Nephron progenitor cell (in vitro differentiated cells): ENCODE data around the gene LRPAP1.

ENCODE experiments used
- DNase-seq: peaks from one replicate; pipeline ENCODE4 v3.0.0; 2021
- H3K27ac Mint-ChIP-seq: 2 replicates; pipeline ENCODE4 v1.8.0; 2021; ENCODE audit warnings: mild to moderate bottlenecking, moderate library complexity, mixed read lengths
- H3K27me3 Mint-ChIP-seq: 2 replicates; pipeline ENCODE4 v1.8.0; 2021; ENCODE audit warnings: mild to moderate bottlenecking, low read depth, mixed read lengths; ENCODE audit not compliant: poor library complexity
- H3K36me3 Mint-ChIP-seq: 2 replicates; pipeline ENCODE4 v1.8.0; 2021; ENCODE audit warnings: low read depth, mixed read lengths
- H3K4me1 Mint-ChIP-seq: 2 replicates; pipeline ENCODE4 v1.8.0; 2021; ENCODE audit warnings: mixed read lengths
- H3K4me3 Mint-ChIP-seq: 2 replicates; pipeline ENCODE4 v1.8.0; 2021; ENCODE audit warnings: mild to moderate bottlenecking, moderate library complexity, mixed read lengths
- H3K9me3 Mint-ChIP-seq: 2 replicates; pipeline ENCODE4 v1.8.0; 2021; ENCODE audit warnings: mild to moderate bottlenecking, moderate library complexity, mixed read lengths
- CTCF ChIP-seq: fragments of 200-600 bp; sonication (generic); IDR thresholded peaks from 2 replicates; pipeline ENCODE4 v1.5.0; 2021; ENCODE audit warnings: antibody characterized with exemption

Gene LRPAP1

GRCh38 chr4:3476936-3477749 is 55.1 kb downstream of the LRPAP1 start:
- TF ChIP-seq CTCF, result no peak
- Mint-ChIP-seq H3K4me1 (peaks cover 9% of the 10 kb centered on the region), H3K4me3 (no peak overlapping the region)

DNA sequence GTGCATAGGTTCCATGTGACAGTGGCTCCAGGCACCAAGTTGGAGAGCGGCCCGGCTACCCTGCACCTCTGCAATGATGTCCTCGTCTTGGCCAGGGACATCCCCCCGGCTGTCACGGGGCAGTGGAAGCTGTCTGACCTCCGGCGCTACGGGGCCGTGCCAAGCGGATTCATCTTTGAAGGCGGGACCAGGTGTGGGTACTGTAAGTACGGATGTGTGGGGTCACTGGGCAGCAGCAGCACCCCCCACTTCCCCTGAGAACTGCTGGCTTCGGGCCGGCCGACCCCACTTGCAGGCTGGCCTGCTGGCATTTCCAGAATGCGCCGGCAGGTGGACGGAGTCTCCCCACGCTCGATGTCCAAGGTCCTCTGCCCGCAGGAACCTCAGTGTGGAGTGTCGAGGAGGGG is 55.9 kb downstream of the LRPAP1 start:
- Mint-ChIP-seq H3K27me3 (peaks cover 7% of the 10 kb centered on the region), H3K36me3 (no peaks in the 10 kb centered on the region), H3K4me3 (no peak overlapping the region), H3K27ac (no peak overlapping the region), H3K4me1 (peaks cover 12% of the 10 kb centered on the region), H3K9me3 (no peaks in the 10 kb centered on the region)
- no peak for DNase-seq
- no peak for TF ChIP-seq CTCF

More at GRCh38 chr4:3476936-3477749, 55.1 kb downstream of the LRPAP1 start:
- Mint-ChIP-seq H3K36me3 (no peaks in the 10 kb centered on the region), H3K27ac (no peak overlapping the region), H3K9me3 (no peaks in the 10 kb centered on the region), H3K27me3 (peaks cover 3% of the 10 kb centered on the region)
- no peak for DNase-seq

- Mint-ChIP-seq H3K36me3 (no peaks in the 10 kb centered on the region), H3K9me3 (no peaks in the 10 kb centered on the region), H3K27ac (no peak overlapping the region), H3K4me1 (peaks cover 7% of the 10 kb centered on the region), H3K4me3 (no peak overlapping the region), H3K27me3 (peaks cover 11% of the 10 kb centered on the region)
- TF ChIP-seq CTCF, result no peak
- DNase-seq, result no peak
Observed at GRCh38 chr4:3475713-3476260, 56.4 kb downstream of the LRPAP1 start.

- Mint-ChIP-seq H3K9me3 (no peaks in the 10 kb centered on the region), H3K4me1 (peaks cover 6% of the 10 kb centered on the region), H3K27me3 (peaks cover 13% of the 10 kb centered on the region), H3K36me3 (no peaks in the 10 kb centered on the region), H3K4me3 (no peak overlapping the region), H3K27ac (no peak overlapping the region)
- TF ChIP-seq CTCF, result no peak
- no peak for DNase-seq
Observed at GRCh38 chr4:3475041-3475712, 57.0 kb downstream of the LRPAP1 start.

- Mint-ChIP-seq H3K9me3 (no peaks in the 10 kb centered on the region), H3K4me1 (peaks cover 13% of the 10 kb centered on the region), H3K27ac (no peak overlapping the region), H3K27me3 (peaks cover 13% of the 10 kb centered on the region), H3K4me3 (no peak overlapping the region), H3K36me3 (no peaks in the 10 kb centered on the region)
- TF ChIP-seq CTCF, result no peak
- DNase-seq, result no peak
Observed at GRCh38 chr4:3473996-3474765, 58.0 kb downstream of the LRPAP1 start.
